ENCODE data around the gene ZNF354C.

Gene ZNF354C

GRCh38 chr5:179128976-179129375 is 68.8 kb downstream of the ZNF354C start:
- peak; percentile 17 for DNase-seq

DNA sequence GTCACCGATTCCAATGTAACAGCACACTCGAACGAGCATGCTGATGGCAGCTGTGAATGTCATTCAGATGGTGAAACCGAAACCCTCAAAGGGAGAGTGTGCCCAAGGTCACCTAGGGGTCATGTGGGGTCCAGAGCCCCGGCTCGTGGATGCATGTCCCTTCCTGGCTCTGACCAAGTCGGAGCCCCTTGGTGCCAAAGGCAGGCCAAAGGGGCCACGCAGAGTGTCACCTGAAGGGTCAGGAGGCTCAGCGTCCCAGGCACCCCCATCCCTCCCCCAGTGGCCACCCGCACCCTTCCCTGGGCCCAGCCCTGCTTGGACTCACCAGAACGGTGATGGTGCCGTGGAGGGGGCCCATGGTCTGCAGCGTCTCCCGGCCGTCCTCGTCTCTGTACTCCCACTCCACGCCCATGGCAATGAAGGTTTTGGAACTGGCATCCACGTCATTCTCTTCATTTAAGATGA is 69.5 kb downstream of the ZNF354C start:
- DNase-seq: no peak

- DNase-seq: no peak
Measured at GRCh38 chr5:179130101-179130681, 70.0 kb downstream of the ZNF354C start.

DNA sequence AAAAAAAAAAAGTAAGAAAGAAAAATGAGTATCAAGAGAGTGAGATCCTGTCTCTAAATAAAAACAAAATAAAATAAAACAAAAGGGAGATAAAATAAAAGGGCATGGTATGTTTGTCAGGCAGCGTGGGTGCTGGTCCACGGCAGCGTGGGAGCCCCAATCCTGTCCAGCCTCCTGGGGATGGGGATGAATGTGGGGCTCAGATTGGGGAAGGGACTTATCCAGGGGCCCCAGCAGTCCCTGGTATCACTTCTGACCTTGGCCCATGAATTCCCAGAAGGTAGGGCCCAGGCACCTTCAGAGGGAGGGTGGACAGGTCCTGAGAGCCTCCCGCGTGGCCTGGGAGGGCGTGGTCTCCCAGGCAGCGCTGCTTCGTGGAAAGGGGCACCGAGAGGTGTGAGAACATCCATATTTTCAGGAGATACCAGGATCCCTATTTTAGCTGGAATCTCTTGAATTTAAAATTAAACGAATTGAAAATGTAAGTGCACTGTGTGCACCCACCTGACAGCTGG is 71.2 kb downstream of the ZNF354C start:
- DNase-seq: no peak

DNA sequence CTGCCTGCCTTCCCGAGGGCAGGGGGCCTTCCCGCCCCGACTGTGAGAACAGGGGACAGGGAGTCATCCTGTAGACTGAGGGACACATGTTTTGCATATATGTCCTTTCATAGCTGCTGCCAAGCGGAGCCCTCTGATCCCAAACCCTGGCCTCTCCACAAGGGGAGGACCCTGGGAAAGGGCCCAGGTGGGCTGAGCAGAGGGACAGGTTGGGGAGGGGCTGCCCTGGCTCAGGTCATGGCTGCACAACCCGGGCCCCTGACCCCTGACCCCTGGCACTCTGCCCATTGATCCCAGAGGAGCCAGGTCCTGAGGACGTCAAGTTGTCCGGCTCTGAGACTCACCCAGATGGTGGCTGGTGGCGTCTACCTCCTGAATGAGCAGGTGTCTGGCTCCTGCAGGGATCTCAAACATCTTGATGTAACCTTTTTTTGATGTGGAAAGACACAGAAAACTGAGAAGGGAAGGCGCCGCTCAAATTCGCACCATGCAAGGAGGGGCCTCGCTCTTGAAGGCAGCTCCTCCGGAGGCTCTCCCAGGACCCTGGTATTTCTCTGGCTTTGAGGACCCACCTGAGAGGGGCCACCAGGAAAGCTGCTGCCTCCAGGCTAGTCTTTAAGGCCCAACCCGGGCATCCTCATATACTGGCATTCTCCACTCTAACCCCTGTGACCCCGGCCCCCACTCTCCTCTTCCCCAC is 71.9 kb downstream of the ZNF354C start:
- no peak for DNase-seq

- DNase-seq: no peak
Measured at GRCh38 chr5:179132586-179133355, 72.6 kb downstream of the ZNF354C start.

Data from activated CD4-positive, CD25-positive, alpha-beta regulatory T cell treated with anti-CD3 and anti-CD28 coated beads, Interleukin-2, amount 50 U/mL, for 72 hours (primary cell).